ENCODE data around the gene PDPR. TPM values are rescaled to one million over a fixed set of nuclear protein-coding genes. Genes with fewer than 3 reads are reported as not detected.
"Not testable (repeated sequence)": the region's sequence is repeated elsewhere in the genome, so short reads cannot be mapped to it uniquely, and the experiment has no call there.

PDPR gene
- total RNA-seq (16.7 and 17.2 TPM in 2 replicates), polyA plus RNA-seq (5.3 and 6.8 TPM in 2 replicates)

GRCh38 chr16:70113982-70114826 is at the start of gene PDPR:
TSS of gene PDPR (plus strand) at chr16:70114332. CDS start at chr16:70120493, 6,161 bp downstream.
- Histone ChIP-seq H3K27ac (peak within 1 kb of the TSS; percentile 79), H2AFZ (peak within 1 kb of the TSS; percentile 96), H3K4me3 (peak within 1 kb of the TSS; percentile 95), H3K79me2 (peaks cover 25% of the 10 kb centered on the region), H3K4me2 (peak within 1 kb of the TSS; percentile 85)
- H3K9me2 ChIP-seq (replicated peaks; ENCODE audit: insufficient read depth); H3K36me3 ChIP-seq (replicated peaks; ENCODE audit: insufficient read depth, low read depth); H3K9me3 ChIP-seq (ENCODE audit: low read depth); H3K4me1 ChIP-seq (ENCODE audit: insufficient read depth); H4K20me1 ChIP-seq (ENCODE audit: insufficient read depth, poor library complexity, severe bottlenecking); H3K27me3 ChIP-seq: not testable (repeated sequence)
- under 1% methylated on average over 57 of the region's 88 CpGs for WGBS (ENCODE audit: low lambda C conversion rate, missing lambda C conversion rate)
- DNase-seq (ENCODE audit: low spot score) = peak; percentile 95

- H3K9me2 ChIP-seq (replicated peaks; ENCODE audit: insufficient read depth); H3K36me3 ChIP-seq (replicated peaks; ENCODE audit: insufficient read depth, low read depth); H3K27me3 ChIP-seq; H3K9me3 ChIP-seq (ENCODE audit: low read depth): not testable (repeated sequence)
- peaks cover 50% of the 10 kb centered on the region for H3K79me2 ChIP-seq
- peak overlapping the region; percentile 94 for H3K4me2 ChIP-seq
- peaks cover 35% of the 10 kb centered on the region for H4K20me1 ChIP-seq (ENCODE audit: insufficient read depth, poor library complexity, severe bottlenecking)
- peak overlapping the region; percentile 72 for H3K4me3 ChIP-seq
- H3K27ac ChIP-seq = peak overlapping the region; percentile 95
- WGBS (ENCODE audit: low lambda C conversion rate, missing lambda C conversion rate) = 2% methylated on average over 22 of the region's 22 CpGs
- H2AFZ ChIP-seq = peak overlapping the region; percentile 62
- H3K4me1 ChIP-seq (ENCODE audit: insufficient read depth) = peaks cover 20% of the 10 kb centered on the region
- peak; percentile 66 for DNase-seq (ENCODE audit: low spot score)
Measured at GRCh38 chr16:70064841-70065370, 49.2 kb upstream of the PDPR start.

GRCh38 chr16:70065376-70065745 is 48.8 kb upstream of the PDPR start:
- H4K20me1 ChIP-seq (ENCODE audit: insufficient read depth, poor library complexity, severe bottlenecking) = peaks cover 30% of the 10 kb centered on the region
- peaks cover 46% of the 10 kb centered on the region for H3K79me2 ChIP-seq
- WGBS (ENCODE audit: low lambda C conversion rate, missing lambda C conversion rate) = 0% methylated on average over 21 of the region's 40 CpGs
- H3K27me3 ChIP-seq; H3K36me3 ChIP-seq (replicated peaks; ENCODE audit: insufficient read depth, low read depth); DNase-seq (ENCODE audit: low spot score); H3K9me2 ChIP-seq (replicated peaks; ENCODE audit: insufficient read depth); H3K9me3 ChIP-seq (ENCODE audit: low read depth): not testable (repeated sequence)
- H3K4me2 ChIP-seq = peak overlapping the region; percentile 94
- H3K4me1 ChIP-seq (ENCODE audit: insufficient read depth) = peaks cover 16% of the 10 kb centered on the region
- H2AFZ ChIP-seq = peak overlapping the region; percentile 62
- peak overlapping the region; percentile 72 for H3K4me3 ChIP-seq
- peak overlapping the region; percentile 95 for H3K27ac ChIP-seq

GRCh38 chr16:70065746-70066658 is 48.1 kb upstream of the PDPR start:
- Histone ChIP-seq H3K4me1 (ENCODE audit: insufficient read depth) (peaks cover 13% of the 10 kb centered on the region), H3K4me2 (peak overlapping the region; percentile 94), H3K27ac (peak overlapping the region; percentile 95), H3K4me3 (peak overlapping the region; percentile 72), H3K79me2 (peaks cover 44% of the 10 kb centered on the region), H2AFZ (peak overlapping the region; percentile 62), H4K20me1 (ENCODE audit: insufficient read depth, poor library complexity, severe bottlenecking) (peaks cover 28% of the 10 kb centered on the region)
- WGBS (ENCODE audit: low lambda C conversion rate, missing lambda C conversion rate) = 1% methylated on average over 54 of the region's 62 CpGs
- not testable (repeated sequence) for H3K36me3 ChIP-seq (replicated peaks; ENCODE audit: insufficient read depth, low read depth); H3K9me3 ChIP-seq (ENCODE audit: low read depth); H3K27me3 ChIP-seq; H3K9me2 ChIP-seq (replicated peaks; ENCODE audit: insufficient read depth)
- peak; percentile 97 for DNase-seq (ENCODE audit: low spot score)

- DNase-seq (ENCODE audit: low spot score); H3K27ac ChIP-seq; H3K4me1 ChIP-seq (ENCODE audit: insufficient read depth); H3K36me3 ChIP-seq (replicated peaks; ENCODE audit: insufficient read depth, low read depth); H3K9me3 ChIP-seq (ENCODE audit: low read depth); H3K9me2 ChIP-seq (replicated peaks; ENCODE audit: insufficient read depth); H3K27me3 ChIP-seq: not testable (repeated sequence)
- peak overlapping the region; percentile 94 for H3K4me2 ChIP-seq
- H3K4me3 ChIP-seq = peak overlapping the region; percentile 72
- H3K79me2 ChIP-seq = peaks cover 36% of the 10 kb centered on the region
- peak overlapping the region; percentile 62 for H2AFZ ChIP-seq
- WGBS (ENCODE audit: low lambda C conversion rate, missing lambda C conversion rate) = 20% methylated on average over 13 of the region's 14 CpGs
- peaks cover 22% of the 10 kb centered on the region for H4K20me1 ChIP-seq (ENCODE audit: insufficient read depth, poor library complexity, severe bottlenecking)
Measured at GRCh38 chr16:70066751-70067150, 47.4 kb upstream of the PDPR start.

- not testable (repeated sequence) for H3K27ac ChIP-seq; H2AFZ ChIP-seq; H3K4me3 ChIP-seq; H3K27me3 ChIP-seq; H3K36me3 ChIP-seq (replicated peaks; ENCODE audit: insufficient read depth, low read depth); H3K9me2 ChIP-seq (replicated peaks; ENCODE audit: insufficient read depth); H4K20me1 ChIP-seq (ENCODE audit: insufficient read depth, poor library complexity, severe bottlenecking); H3K79me2 ChIP-seq; H3K4me2 ChIP-seq; DNase-seq (ENCODE audit: low spot score); H3K9me3 ChIP-seq (ENCODE audit: low read depth); H3K4me1 ChIP-seq (ENCODE audit: insufficient read depth)
- WGBS (ENCODE audit: low lambda C conversion rate, missing lambda C conversion rate) = 93% methylated on average over 9 of the region's 9 CpGs
Measured at GRCh38 chr16:70079081-70079480, 35.1 kb upstream of the PDPR start.

- not testable (repeated sequence) for H3K79me2 ChIP-seq; H3K9me2 ChIP-seq (replicated peaks; ENCODE audit: insufficient read depth); H3K4me3 ChIP-seq; H3K27ac ChIP-seq; H4K20me1 ChIP-seq (ENCODE audit: insufficient read depth, poor library complexity, severe bottlenecking); H3K4me2 ChIP-seq; H3K27me3 ChIP-seq; H3K9me3 ChIP-seq (ENCODE audit: low read depth); H2AFZ ChIP-seq; DNase-seq (ENCODE audit: low spot score); H3K36me3 ChIP-seq (replicated peaks; ENCODE audit: insufficient read depth, low read depth); H3K4me1 ChIP-seq (ENCODE audit: insufficient read depth)
- WGBS (ENCODE audit: low lambda C conversion rate, missing lambda C conversion rate) = 84% methylated on average over 7 of the region's 7 CpGs
Measured at GRCh38 chr16:70081219-70081618, 32.9 kb upstream of the PDPR start.

- not testable (repeated sequence) for H3K27ac ChIP-seq; H3K9me2 ChIP-seq (replicated peaks; ENCODE audit: insufficient read depth); H3K4me1 ChIP-seq (ENCODE audit: insufficient read depth); H3K9me3 ChIP-seq (ENCODE audit: low read depth); H4K20me1 ChIP-seq (ENCODE audit: insufficient read depth, poor library complexity, severe bottlenecking); H3K4me2 ChIP-seq; H3K36me3 ChIP-seq (replicated peaks; ENCODE audit: insufficient read depth, low read depth); H3K79me2 ChIP-seq; H2AFZ ChIP-seq; DNase-seq (ENCODE audit: low spot score); H3K27me3 ChIP-seq; H3K4me3 ChIP-seq
- WGBS (ENCODE audit: low lambda C conversion rate, missing lambda C conversion rate) = 84% methylated on average over 3 of the region's 4 CpGs
Measured at GRCh38 chr16:70083931-70084330, 30.2 kb upstream of the PDPR start.
